IPS-NIHi11 (cell line): ENCODE data around the gene GNG13.
"Not testable (repeated sequence)": the region's sequence is repeated elsewhere in the genome, so short reads cannot be mapped to it uniquely, and the experiment has no call there.

Source experiments
- DNase-seq: peaks from one replicate; pipeline ENCODE4 v3.0.0; 2012; ENCODE audit warnings: mixed read lengths, low spot score

The GNG13 gene

GRCh38 chr16:761625-762513 lies 38.7 kb downstream of the GNG13 start:
- DNase-seq: no peak

GRCh38 chr16:760545-761343 lies 39.8 kb downstream of the GNG13 start, which contains the start of gene MSLN:
Gene MSLN (plus strand): TSS chr16:760734. CDS start chr16:762681, 1,947 bp downstream.
- DNase-seq: no peak

GRCh38 chr16:760065-760464 lies 40.5 kb downstream of the GNG13 start:
- DNase-seq: no peak

- DNase-seq: no peak
Observed at GRCh38 chr16:759110-759910, 41.2 kb downstream of the GNG13 start.

GRCh38 chr16:756428-756827 lies 44.1 kb downstream of the GNG13 start:
- DNase-seq: no peak

GRCh38 chr16:754656-755055 lies 45.9 kb downstream of the GNG13 start:
- DNase-seq: no peak

GRCh38 chr16:754121-754607 lies 46.4 kb downstream of the GNG13 start:
- not testable (repeated sequence) for DNase-seq

GRCh38 chr16:752007-752312 lies 48.6 kb downstream of the GNG13 start:
- no peak for DNase-seq

- no peak for DNase-seq
Observed at GRCh38 chr16:751152-752006, 49.2 kb downstream of the GNG13 start.

- DNase-seq: no peak
Observed at GRCh38 chr16:750485-750884, 50.0 kb downstream of the GNG13 start.

- DNase-seq: no peak
Observed at GRCh38 chr16:749010-749409, 51.5 kb downstream of the GNG13 start.
